Activated CD4-positive, alpha-beta memory T cell treated with anti-CD3 and anti-CD28 coated beads for 36 hours (primary cell): ENCODE measurements around the gene CALN1. TPM values are rescaled to one million over a fixed set of nuclear protein-coding genes. Genes with fewer than 3 reads are reported as not detected.
"Not testable (repeated sequence)": the region's sequence is repeated elsewhere in the genome, so short reads cannot be mapped to it uniquely, and the experiment has no call there.

Experiments
- CTCF ChIA-PET: fragments of 350-600 bp; sonication (Branson Sonifier 250); formaldehyde crosslinking; loops from one replicate; lab custom pipeline; 2021; ENCODE audit warnings: antibody characterized with exemption, inconsistent platforms; lab: Charles Lee
- POLR2A ChIA-PET: fragments of 350-600 bp; sonication (Branson Sonifier 250); formaldehyde crosslinking; loops from one replicate; lab custom pipeline; 2021; ENCODE audit warnings: antibody characterized with exemption; lab: Charles Lee
- DNase-seq: peaks from one replicate; pipeline ENCODE4 v3.0.0-alpha.2; 2020
- H3K27ac Mint-ChIP-seq: one replicate; pipeline ENCODE4 v1.8.0; 2021; ENCODE audit warnings: mixed read lengths
- H3K27me3 Mint-ChIP-seq: one replicate; pipeline ENCODE4 v1.8.0; 2021; ENCODE audit warnings: mixed read lengths
- H3K36me3 Mint-ChIP-seq: one replicate; pipeline ENCODE4 v1.8.0; 2021; ENCODE audit warnings: mixed read lengths
- H3K4me1 Mint-ChIP-seq: one replicate; pipeline ENCODE4 v1.8.0; 2021; ENCODE audit warnings: low read depth, mixed read lengths
- H3K4me3 Mint-ChIP-seq: one replicate; pipeline ENCODE4 v1.8.0; 2021; ENCODE audit warnings: mild to moderate bottlenecking, mixed read lengths
- H3K9me3 Mint-ChIP-seq: one replicate; pipeline ENCODE4 v1.8.0; 2021; ENCODE audit warnings: mixed read lengths
- intact Hi-C: fragments of 100-400 bp; cut with micrococcal nuclease; formaldehyde crosslinking; loops from one replicate; pipeline ENCODE4 v1.15.1; 2023
- total RNA-seq, 2 experiments: library from RNA; stranded (reverse); gene quantifications; one replicate each; pipeline ENCODE4 v1.2.3, GENCODE V29; 2021

Gene CALN1
- total RNA-seq, 2 experiments from 2014 or later: not detected

GRCh38 chr7:71851776-71852498 is 560.2 kb downstream of the CALN1 start:
- intact Hi-C loops: no loop called here
- H3K9me3 Mint-ChIP-seq: peaks cover 13% of the 10 kb centered on the region
- POLR2A ChIA-PET: no interaction called here
- no peaks in the 10 kb centered on the region for H3K27me3 Mint-ChIP-seq
- H3K4me1 Mint-ChIP-seq: no peaks in the 10 kb centered on the region
- no peak for DNase-seq
- CTCF ChIA-PET: no interaction called here
- no peaks in the 10 kb centered on the region for H3K36me3 Mint-ChIP-seq
- no peak overlapping the region for H3K4me3 Mint-ChIP-seq
- no peak overlapping the region for H3K27ac Mint-ChIP-seq

DNA sequence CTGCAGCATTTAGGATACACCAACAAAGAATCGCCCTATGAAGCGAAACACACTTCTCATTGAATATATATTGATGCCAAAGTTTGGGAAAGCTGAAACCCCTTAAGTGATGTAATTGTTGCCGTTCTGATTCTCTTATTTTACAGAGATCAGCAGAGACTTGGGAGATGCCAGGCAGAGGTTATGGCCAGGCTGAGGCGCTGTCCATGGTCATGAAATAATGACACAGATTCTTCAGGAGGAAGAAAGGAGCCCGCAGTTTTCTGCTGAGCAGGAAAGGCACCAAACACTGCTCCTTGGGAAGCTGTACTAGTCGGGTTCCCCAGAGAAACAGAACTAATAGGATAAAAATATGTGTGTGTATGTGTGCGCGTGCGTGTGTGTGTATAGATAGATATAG is 566.0 kb downstream of the CALN1 start:
- no peak overlapping the region for H3K4me3 Mint-ChIP-seq
- POLR2A ChIA-PET: no interaction called here
- no peaks in the 10 kb centered on the region for H3K4me1 Mint-ChIP-seq
- CTCF ChIA-PET: no interaction called here
- peaks cover 13% of the 10 kb centered on the region for H3K9me3 Mint-ChIP-seq
- DNase-seq: no peak
- no peaks in the 10 kb centered on the region for H3K36me3 Mint-ChIP-seq
- no peak overlapping the region for H3K27ac Mint-ChIP-seq
- no peaks in the 10 kb centered on the region for H3K27me3 Mint-ChIP-seq
- intact Hi-C loops: no loop called here

DNA sequence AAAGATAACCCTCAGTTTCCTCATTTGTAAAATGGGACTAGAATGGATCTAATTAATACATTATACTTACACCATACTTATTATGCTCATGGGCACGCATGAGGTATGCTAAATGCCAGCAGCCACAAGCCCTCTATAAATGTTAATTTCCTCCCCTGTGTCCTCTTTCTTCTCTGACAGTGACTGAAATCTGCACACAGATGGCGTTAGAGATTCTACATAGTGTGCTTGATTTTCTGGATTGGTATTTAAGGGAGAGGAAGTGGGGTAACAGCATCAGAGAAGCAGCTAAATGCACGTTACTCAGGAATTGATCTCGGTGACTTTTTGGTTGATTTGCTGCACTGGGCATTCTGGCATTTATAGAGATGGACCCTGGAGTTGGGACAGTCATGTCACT is 568.5 kb downstream of the CALN1 start:
- ChIA-PET CTCF (no interaction called here), POLR2A (no interaction called here)
- H3K27ac Mint-ChIP-seq: no peak overlapping the region
- no peaks in the 10 kb centered on the region for H3K36me3 Mint-ChIP-seq
- no peak overlapping the region for H3K4me3 Mint-ChIP-seq
- intact Hi-C loops: no loop called here
- H3K27me3 Mint-ChIP-seq: no peaks in the 10 kb centered on the region
- peaks cover 9% of the 10 kb centered on the region for H3K9me3 Mint-ChIP-seq
- DNase-seq: no peak
- no peaks in the 10 kb centered on the region for H3K4me1 Mint-ChIP-seq

- no peak overlapping the region for H3K27ac Mint-ChIP-seq
- POLR2A ChIA-PET: no interaction called here
- CTCF ChIA-PET: no interaction called here
Observed at GRCh38 chr7:71842786-71843185, 569.4 kb downstream of the CALN1 start.

GRCh38 chr7:71842381-71842780 is 569.8 kb downstream of the CALN1 start:
- Mint-ChIP-seq H3K9me3 (peaks cover 2% of the 10 kb centered on the region), H3K36me3 (no peaks in the 10 kb centered on the region), H3K4me3 (no peak overlapping the region), H3K27ac (no peak overlapping the region), H3K4me1 (no peaks in the 10 kb centered on the region), H3K27me3 (no peaks in the 10 kb centered on the region)
- POLR2A ChIA-PET: no interaction called here
- intact Hi-C loops: no loop called here
- no peak for DNase-seq
- CTCF ChIA-PET: no interaction called here

More at GRCh38 chr7:71842786-71843185, 569.4 kb downstream of the CALN1 start:
- H3K9me3 Mint-ChIP-seq: peaks cover 2% of the 10 kb centered on the region
- no peak for DNase-seq
- intact Hi-C loops: no loop called here
- no peaks in the 10 kb centered on the region for H3K27me3 Mint-ChIP-seq
- H3K4me1 Mint-ChIP-seq: no peaks in the 10 kb centered on the region
- no peaks in the 10 kb centered on the region for H3K36me3 Mint-ChIP-seq
- no peak overlapping the region for H3K4me3 Mint-ChIP-seq

GRCh38 chr7:71835056-71835455 is 577.1 kb downstream of the CALN1 start:
- peaks cover 5% of the 10 kb centered on the region for H3K9me3 Mint-ChIP-seq
- DNase-seq: no peak
- ChIA-PET CTCF (no interaction called here), POLR2A (interaction anchor here (1.2 kb wide), 1 partner anchor 94 kb away, joined by 3 read pairs; no protein-coding TSS in a partner anchor)
- H3K4me3 Mint-ChIP-seq: no peak overlapping the region
- no peak overlapping the region for H3K27ac Mint-ChIP-seq
- H3K27me3 Mint-ChIP-seq: no peaks in the 10 kb centered on the region
- H3K4me1 Mint-ChIP-seq: no peaks in the 10 kb centered on the region
- no peaks in the 10 kb centered on the region for H3K36me3 Mint-ChIP-seq
- intact Hi-C loops: no loop called here

GRCh38 chr7:71829515-71829914 is 582.6 kb downstream of the CALN1 start:
- Mint-ChIP-seq H3K9me3 (peaks cover 10% of the 10 kb centered on the region), H3K4me3 (no peak overlapping the region), H3K27ac (no peak overlapping the region), H3K4me1 (no peaks in the 10 kb centered on the region), H3K27me3 (no peaks in the 10 kb centered on the region), H3K36me3 (no peaks in the 10 kb centered on the region)
- CTCF ChIA-PET: no interaction called here
- intact Hi-C loops: no loop called here
- DNase-seq: no peak
- POLR2A ChIA-PET: no interaction called here

- DNase-seq: no peak
- H3K27ac Mint-ChIP-seq: no peak overlapping the region
- H3K27me3 Mint-ChIP-seq: no peaks in the 10 kb centered on the region
Observed at GRCh38 chr7:71828361-71828760, 583.8 kb downstream of the CALN1 start.

DNA sequence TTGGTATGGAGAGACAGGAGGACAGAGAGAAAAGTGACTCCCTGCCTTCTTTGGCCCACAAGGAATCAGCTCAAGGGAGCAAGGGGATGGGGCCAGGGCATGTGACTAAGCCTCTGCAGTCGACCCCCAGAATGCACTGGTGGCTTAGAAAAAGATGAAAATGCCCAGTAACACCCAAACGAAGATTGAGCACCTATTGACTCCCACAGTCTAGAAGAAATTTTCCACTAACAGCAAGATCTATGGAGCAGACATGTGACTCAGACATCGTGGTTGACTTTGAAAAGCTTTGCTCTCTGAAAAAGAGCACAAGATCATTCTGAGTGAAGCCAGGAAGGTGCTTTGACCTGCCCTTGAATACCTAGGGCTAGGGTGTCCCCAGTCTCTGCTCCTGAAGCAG is 586.0 kb downstream of the CALN1 start:
- no peak for DNase-seq
- H3K27ac Mint-ChIP-seq: no peak overlapping the region
- H3K36me3 Mint-ChIP-seq: no peaks in the 10 kb centered on the region
- H3K4me1 Mint-ChIP-seq: no peaks in the 10 kb centered on the region
- no peak overlapping the region for H3K4me3 Mint-ChIP-seq
- H3K9me3 Mint-ChIP-seq: peaks cover 7% of the 10 kb centered on the region
- ChIA-PET CTCF (no interaction called here), POLR2A (no interaction called here)
- no peaks in the 10 kb centered on the region for H3K27me3 Mint-ChIP-seq
- intact Hi-C loops: no loop called here

More at GRCh38 chr7:71828361-71828760, 583.8 kb downstream of the CALN1 start:
- ChIA-PET CTCF (no interaction called here), POLR2A (no interaction called here)
- Mint-ChIP-seq H3K9me3 (peaks cover 10% of the 10 kb centered on the region), H3K4me3 (no peak overlapping the region), H3K4me1 (no peaks in the 10 kb centered on the region), H3K36me3 (no peaks in the 10 kb centered on the region)
- intact Hi-C loops: no loop called here

GRCh38 chr7:71824006-71824760 is 588.0 kb downstream of the CALN1 start:
- Mint-ChIP-seq H3K27me3 (no peaks in the 10 kb centered on the region), H3K27ac (no peak overlapping the region), H3K4me1 (no peaks in the 10 kb centered on the region), H3K4me3 (no peak overlapping the region), H3K36me3 (no peaks in the 10 kb centered on the region), H3K9me3 (peaks cover 13% of the 10 kb centered on the region)
- no peak for DNase-seq
- ChIA-PET POLR2A (no interaction called here), CTCF (no interaction called here)
- intact Hi-C loops: no loop called here

DNA sequence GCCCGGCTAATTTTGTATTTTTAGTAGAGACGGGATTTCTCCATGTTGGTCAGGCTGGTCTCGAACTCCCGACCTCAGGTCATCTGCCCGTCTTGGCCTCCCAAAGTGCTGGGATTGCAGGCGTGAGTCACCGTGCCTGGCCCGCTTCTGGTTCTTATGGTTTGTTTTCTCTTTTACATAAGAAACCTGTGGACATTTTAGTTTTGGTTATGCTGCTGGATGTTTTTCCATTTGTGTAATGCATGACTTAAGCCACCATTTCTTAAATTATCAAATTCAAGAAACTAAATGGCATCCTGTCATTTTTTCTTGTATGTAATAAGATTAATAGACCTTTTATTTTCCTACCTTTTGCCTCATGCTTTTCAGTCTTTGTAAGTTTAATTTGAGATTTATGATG is 589.7 kb downstream of the CALN1 start:
- H3K9me3 Mint-ChIP-seq: peaks cover 13% of the 10 kb centered on the region
- H3K4me3 Mint-ChIP-seq, POLR2A ChIA-PET: not testable (repeated sequence)

DNA sequence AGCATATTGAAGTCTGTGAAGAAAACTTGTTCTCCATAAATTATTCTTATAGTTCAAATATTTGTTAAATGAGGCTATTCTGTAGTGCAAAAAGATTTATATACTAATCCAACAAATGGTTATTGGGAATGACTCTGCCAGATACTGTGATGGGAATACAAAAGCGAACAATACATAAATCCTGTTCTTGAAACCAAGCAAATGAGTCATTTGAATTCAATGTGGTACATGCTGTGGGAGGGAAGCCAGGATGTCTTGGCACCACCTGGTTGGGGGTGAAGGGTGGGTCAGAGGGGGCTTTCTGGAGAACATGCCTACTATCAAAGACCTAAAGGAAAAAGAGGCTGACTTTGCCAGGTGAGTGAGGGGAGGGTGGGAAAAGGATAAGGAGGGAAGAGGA is 594.2 kb downstream of the CALN1 start:
- DNase-seq: no peak
- no peaks in the 10 kb centered on the region for H3K36me3 Mint-ChIP-seq
- no peak overlapping the region for H3K4me3 Mint-ChIP-seq
- H3K27me3 Mint-ChIP-seq: no peaks in the 10 kb centered on the region
- ChIA-PET POLR2A (no interaction called here), CTCF (no interaction called here)
- intact Hi-C loops: no loop called here
- peaks cover 20% of the 10 kb centered on the region for H3K9me3 Mint-ChIP-seq
- H3K4me1 Mint-ChIP-seq: no peaks in the 10 kb centered on the region
- no peak overlapping the region for H3K27ac Mint-ChIP-seq

More for the DNA sequence above, 589.7 kb downstream of the CALN1 start:
- H3K27me3 Mint-ChIP-seq, CTCF ChIA-PET, DNase-seq, intact Hi-C loops, H3K27ac Mint-ChIP-seq, H3K36me3 Mint-ChIP-seq, H3K4me1 Mint-ChIP-seq: not testable (repeated sequence)

DNA sequence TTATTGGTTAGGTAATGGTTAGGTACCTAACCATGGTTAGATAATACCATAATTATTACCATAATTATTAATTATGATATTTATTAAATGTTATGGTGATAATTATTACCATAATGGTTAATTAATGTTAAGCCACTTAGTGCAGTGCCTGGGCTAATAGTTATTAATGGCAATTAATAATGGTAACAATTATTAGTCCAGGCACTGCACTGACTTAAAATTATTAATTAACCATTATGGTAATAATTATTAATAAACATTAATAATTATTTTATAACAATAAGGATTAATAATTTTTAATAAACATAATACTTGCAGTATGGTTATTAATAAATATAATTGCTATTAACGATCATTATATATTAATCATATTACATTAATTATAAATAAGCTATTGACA is 604.0 kb downstream of the CALN1 start:
- DNase-seq: no peak
- CTCF ChIA-PET: no interaction called here
- Mint-ChIP-seq H3K4me1 (no peaks in the 10 kb centered on the region), H3K27ac (no peak overlapping the region), H3K36me3 (no peaks in the 10 kb centered on the region), H3K27me3 (no peaks in the 10 kb centered on the region), H3K9me3 (peaks cover 26% of the 10 kb centered on the region), H3K4me3 (no peak overlapping the region)
- intact Hi-C loops: no loop called here
- POLR2A ChIA-PET: no interaction called here
